SK-N-SH treated with all-trans-retinoic acid at 6 μM for 48 hours (cell line): ENCODE data around the gene AMOTL1.

Experiments
- ARNTL ChIP-seq: fragments of 450-650 bp; formaldehyde crosslinking; IDR thresholded peaks from 2 replicates; pipeline ENCODE4 v1.5.0; 2020; ENCODE audit warnings: low read depth, mild to moderate bottlenecking, moderate library complexity, borderline replicate concordance
- CSRNP3 ChIP-seq: fragments of 250-450 bp; sonication (Bioruptor Pico); IDR thresholded peaks from 2 replicates; pipeline ENCODE4 v1.5.1; 2021; ENCODE audit warnings: mild to moderate bottlenecking, moderate library complexity
- ESRRG ChIP-seq: fragments of 250-450 bp; sonication (Bioruptor Pico); IDR thresholded peaks from 2 replicates; pipeline ENCODE4 v1.6.1; 2021; ENCODE audit warnings: mild to moderate bottlenecking
- GLIS3 ChIP-seq: fragments of 250-450 bp; sonication (Bioruptor Pico); IDR thresholded peaks from 2 replicates; pipeline ENCODE4 v1.5.0; 2020; ENCODE audit warnings: mild to moderate bottlenecking, moderate library complexity
- PATZ1 ChIP-seq: fragments of 250-450 bp; sonication (Bioruptor Pico); IDR thresholded peaks from 2 replicates; pipeline ENCODE4 v1.8.0; 2020; ENCODE audit warnings: mild to moderate bottlenecking, moderate library complexity, borderline replicate concordance
- RARB ChIP-seq: fragments of 250-450 bp; sonication (Bioruptor Pico); IDR thresholded peaks from 2 replicates; pipeline ENCODE4 v1.8.0; 2021; ENCODE audit warnings: mild to moderate bottlenecking, moderate library complexity
- SNAI2 ChIP-seq: fragments of 250-450 bp; sonication (Bioruptor Pico); IDR thresholded peaks from 2 replicates; pipeline ENCODE4 v1.5.0; 2020; ENCODE audit warnings: mild to moderate bottlenecking, moderate library complexity
- TOX ChIP-seq: fragments of 250-450 bp; sonication (Bioruptor Pico); IDR thresholded peaks from 2 replicates; pipeline ENCODE4 v1.8.0; 2021; ENCODE audit warnings: mild to moderate bottlenecking, moderate library complexity, borderline replicate concordance
- ZC3H10 ChIP-seq: fragments of 250-450 bp; sonication (Bioruptor Pico); IDR thresholded peaks from 2 replicates; pipeline ENCODE4 v1.5.1; 2021; ENCODE audit warnings: mild to moderate bottlenecking, moderate library complexity
- ZFP3 ChIP-seq: fragments of 250-450 bp; sonication (Bioruptor Pico); IDR thresholded peaks from 2 replicates; pipeline ENCODE4 v1.5.0; 2020; ENCODE audit warnings: mild to moderate bottlenecking, moderate library complexity
- ZNF565 ChIP-seq: fragments of 450-650 bp; formaldehyde crosslinking; conservative IDR thresholded peaks from 2 replicates; pipeline ENCODE4 v1.5.0; 2020; ENCODE audit warnings: low read depth, mild to moderate bottlenecking, moderate library complexity
- TF ChIP-seq, protein P1 (sequence below): fragments of 250-450 bp; sonication (Bioruptor Pico); IDR thresholded peaks from 2 replicates; pipeline ENCODE4 v1.5.1; 2020; ENCODE audit warnings: low read depth, mild to moderate bottlenecking, moderate library complexity

DNA sequence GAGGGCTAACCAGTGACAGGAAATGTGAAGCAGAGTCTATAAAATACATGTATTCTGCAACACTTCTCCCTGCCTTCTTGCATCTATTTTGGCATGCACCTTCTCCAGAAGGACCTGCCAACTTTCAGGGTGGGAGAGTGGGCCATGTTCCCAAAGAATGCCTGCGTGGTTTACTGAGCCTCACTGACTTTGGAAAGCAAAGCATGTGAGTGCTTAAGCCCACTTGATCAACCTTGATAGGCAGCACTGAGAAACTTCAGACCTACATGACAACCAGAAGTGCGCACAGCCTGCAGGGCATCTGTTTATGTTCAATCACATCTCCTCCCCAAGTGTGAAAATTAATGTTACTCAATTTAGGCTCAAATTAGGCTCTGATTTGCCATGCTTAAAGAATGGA is 69.2 kb downstream of the AMOTL1 start:
- TF ChIP-seq ZC3H10 (CRISPR knock-in tag) (no peak), TOX (CRISPR knock-in tag) (no peak), GLIS3 (CRISPR knock-in tag) (no peak), ZFP3 (CRISPR knock-in tag) (no peak), RARB (CRISPR knock-in tag) (no peak), PATZ1 (CRISPR knock-in tag) (no peak), SNAI2 (CRISPR knock-in tag) (no peak), CSRNP3 (CRISPR knock-in tag) (no peak), ZNF565 (no peak), ESRRG (CRISPR knock-in tag) (no peak), ARNTL (CRISPR knock-in tag) (no peak)
- TF ChIP-seq, protein P1, sequence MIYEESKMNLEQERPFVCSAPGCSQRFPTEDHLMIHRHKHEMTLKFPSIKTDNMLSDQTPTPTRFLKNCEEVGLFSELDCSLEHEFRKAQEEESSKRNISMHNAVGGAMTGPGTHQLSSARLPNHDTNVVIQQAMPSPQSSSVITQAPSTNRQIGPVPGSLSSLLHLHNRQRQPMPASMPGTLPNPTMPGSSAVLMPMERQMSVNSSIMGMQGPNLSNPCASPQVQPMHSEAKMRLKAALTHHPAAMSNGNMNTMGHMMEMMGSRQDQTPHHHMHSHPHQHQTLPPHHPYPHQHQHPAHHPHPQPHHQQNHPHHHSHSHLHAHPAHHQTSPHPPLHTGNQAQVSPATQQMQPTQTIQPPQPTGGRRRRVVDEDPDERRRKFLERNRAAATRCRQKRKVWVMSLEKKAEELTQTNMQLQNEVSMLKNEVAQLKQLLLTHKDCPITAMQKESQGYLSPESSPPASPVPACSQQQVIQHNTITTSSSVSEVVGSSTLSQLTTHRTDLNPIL (CRISPR knock-in tag): no peak
